A549 (cell line): ENCODE measurements around the gene MACC1.

ENCODE experiments used
- CBX8 ChIP-seq: fragments of 200-600 bp; sonication (generic); IDR thresholded peaks from 2 replicates; pipeline ENCODE4 v1.6.1; 2016
- CTCF ChIP-seq: fragments of >200 bp; sonication (Bioruptor Twin); formaldehyde crosslinking; IDR thresholded peaks from 3 replicates; pipeline ENCODE4 v1.5.1; 2016
- ELK1 ChIP-seq: fragments of 150-350 bp; IDR thresholded peaks from 2 replicates; pipeline ENCODE4 v1.6.1; 2014; ENCODE audit warnings: low read depth, mild to moderate bottlenecking, low read length
- HMGXB4 ChIP-seq: fragments of 250-450 bp; sonication (Bioruptor Pico); IDR thresholded peaks from 2 replicates; pipeline ENCODE4 v1.5.0; 2021; ENCODE audit warnings: mild to moderate bottlenecking, moderate library complexity, borderline replicate concordance
- HOXA7 ChIP-seq: fragments of 250-450 bp; sonication (Bioruptor Pico); IDR thresholded peaks from 2 replicates; pipeline ENCODE4 v1.5.0; 2020; ENCODE audit warnings: mild to moderate bottlenecking, moderate library complexity
- PHF8 ChIP-seq: fragments of 200-600 bp; sonication (generic); IDR thresholded peaks from 2 replicates; pipeline ENCODE4 v1.6.1; 2016; ENCODE audit warnings: low read depth, mild to moderate bottlenecking, antibody characterized with exemption, moderate library complexity, borderline replicate concordance
- POLR2A ChIP-seq: IDR thresholded peaks from 2 replicates; pipeline ENCODE4 v1.6.1; 2012; ENCODE audit warnings: mild to moderate bottlenecking, low read length
- RAD21 ChIP-seq, 2 experiments: fragments of >200 bp in 1 of 2; sonication (Bioruptor Twin) in 1 of 2; formaldehyde crosslinking in 1 of 2; IDR thresholded peaks in 1 of 2; conservative IDR thresholded peaks in 1 of 2; 2 replicates in 1 of 2; 3 replicates in 1 of 2; pipeline ENCODE4 v1.6.1; 2012 to 2018; ENCODE audit warnings: inconsistent platforms in 1 of 2
- RARB ChIP-seq: fragments of 250-450 bp; sonication (Bioruptor Pico); IDR thresholded peaks from 2 replicates; pipeline ENCODE4 v1.8.0; 2021; ENCODE audit warnings: mild to moderate bottlenecking, moderate library complexity
- RNF2 ChIP-seq: fragments of 200-600 bp; sonication (generic); IDR thresholded peaks from 2 replicates; pipeline ENCODE4 v1.6.1; 2016; ENCODE audit warnings: low read depth, mild to moderate bottlenecking, antibody characterized with exemption, moderate library complexity, borderline replicate concordance
- SMC3 ChIP-seq: fragments of >200 bp; sonication (Bioruptor Twin); formaldehyde crosslinking; IDR thresholded peaks from 3 replicates; pipeline ENCODE4 v1.6.1; 2018; ENCODE audit warnings: inconsistent platforms

DNA sequence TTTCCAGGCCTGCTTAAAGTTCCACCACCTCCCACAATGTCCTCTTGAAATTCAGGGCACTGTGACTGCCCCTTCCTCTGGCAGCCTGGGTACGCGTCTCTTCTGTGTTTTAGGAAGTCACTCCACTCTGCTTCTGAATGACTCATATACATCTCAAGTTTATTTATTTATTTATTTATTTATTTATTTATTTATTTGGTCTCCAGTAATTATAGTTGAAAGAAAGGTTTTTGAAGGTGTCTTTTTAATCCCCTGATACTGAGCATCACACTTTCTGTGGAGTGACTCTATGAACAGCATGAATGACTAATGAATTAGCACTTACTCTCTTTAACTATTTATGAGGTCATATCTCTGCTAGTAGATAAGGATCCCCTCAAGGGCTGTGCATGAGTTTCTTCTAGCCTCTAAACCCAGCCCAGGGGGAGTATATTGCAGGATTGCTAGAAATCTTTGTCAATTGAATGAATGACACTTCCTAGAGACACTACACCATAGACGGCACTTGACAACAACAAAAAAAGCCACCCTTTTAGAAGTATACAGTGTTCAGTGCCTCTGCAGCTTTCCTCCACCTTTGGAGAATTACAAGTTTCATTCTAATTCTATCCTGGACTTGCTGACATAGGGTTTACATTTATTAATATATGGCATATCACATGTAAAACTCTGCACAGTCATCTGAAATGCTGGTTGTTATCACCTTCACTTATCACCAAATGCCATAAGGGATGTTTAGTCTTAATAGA lies 2.1 kb downstream of the MACC1 start:
- TF ChIP-seq RNF2 (no peak), HMGXB4 (CRISPR knock-in tag) (no peak), CTCF (no peak), ELK1 (no peak), HOXA7 (CRISPR knock-in tag) (no peak), CBX8 (no peak), SMC3 (no peak), PHF8 (no peak), RARB (CRISPR knock-in tag) (no peak), RAD21 (conservative IDR thresholded peaks at IDR 0.05 in 1 of 2, IDR thresholded peaks at IDR 0.05 in 1 of 2) (no peak), POLR2A (no peak)
